HG02588 (cell line): Measurements from ENCODE around the gene TUBD1.
"Not testable (repeated sequence)": the region's sequence is repeated elsewhere in the genome, so short reads cannot be mapped to it uniquely, and the experiment has no call there.

Source experiments
- ATAC-seq: cut with Tn5 transposase; IDR thresholded peaks from one replicate; pipeline ENCODE4 v1.9.1; 2021; ENCODE audit warnings: mild to moderate bottlenecking, moderate library complexity; ENCODE audit not compliant: unreplicated experiment

TUBD1 gene, protein sequence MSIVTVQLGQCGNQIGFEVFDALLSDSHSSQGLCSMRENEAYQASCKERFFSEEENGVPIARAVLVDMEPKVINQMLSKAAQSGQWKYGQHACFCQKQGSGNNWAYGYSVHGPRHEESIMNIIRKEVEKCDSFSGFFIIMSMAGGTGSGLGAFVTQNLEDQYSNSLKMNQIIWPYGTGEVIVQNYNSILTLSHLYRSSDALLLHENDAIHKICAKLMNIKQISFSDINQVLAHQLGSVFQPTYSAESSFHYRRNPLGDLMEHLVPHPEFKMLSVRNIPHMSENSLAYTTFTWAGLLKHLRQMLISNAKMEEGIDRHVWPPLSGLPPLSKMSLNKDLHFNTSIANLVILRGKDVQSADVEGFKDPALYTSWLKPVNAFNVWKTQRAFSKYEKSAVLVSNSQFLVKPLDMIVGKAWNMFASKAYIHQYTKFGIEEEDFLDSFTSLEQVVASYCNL

DNA sequence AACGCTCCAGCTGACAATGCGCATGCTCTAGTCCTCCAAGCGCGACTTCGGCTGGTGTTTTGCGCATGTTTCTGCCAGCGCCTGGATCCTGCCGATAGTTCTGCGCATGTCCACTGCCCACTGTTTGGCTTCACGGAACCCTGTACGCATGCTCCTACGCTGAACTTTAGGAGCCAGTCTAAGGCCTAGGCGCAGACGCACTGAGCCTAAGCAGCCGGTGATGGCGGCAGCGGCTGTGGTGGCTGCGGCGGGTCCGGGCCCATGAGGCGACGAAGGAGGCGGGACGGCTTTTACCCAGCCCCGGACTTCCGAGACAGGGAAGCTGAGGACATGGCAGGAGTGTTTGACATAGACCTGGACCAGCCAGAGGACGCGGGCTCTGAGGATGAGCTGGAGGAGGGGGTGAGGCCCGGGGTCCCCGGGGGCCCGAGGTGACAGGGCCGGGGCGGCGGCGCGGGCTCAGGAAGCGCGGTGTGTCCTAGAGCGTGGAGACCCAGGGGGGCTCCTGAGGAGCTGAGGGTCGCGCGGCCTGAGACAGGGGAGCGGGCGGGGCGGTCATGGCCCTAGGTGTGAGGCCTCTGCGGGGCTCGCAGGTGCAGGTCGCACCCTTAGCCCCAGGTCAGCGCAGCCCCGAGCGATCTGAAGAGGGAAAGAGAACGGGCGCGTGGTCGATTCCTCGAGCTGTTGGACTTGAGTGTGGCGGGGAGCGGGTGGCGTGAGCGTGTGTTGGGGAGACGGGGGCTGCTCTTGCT, at the start of gene TUBD1, which contains the start of gene RPS6KB1:
TUBD1 (minus strand) TSS at position 20 of the 752 bp plus-strand sequence. CDS start 1,941 bp downstream, outside the sequence.
RPS6KB1 (plus strand) TSS at position 198 of the 752 bp plus-strand sequence; CDS start at position 262, 64 bp downstream.
- ATAC-seq = peak; percentile 84

DNA sequence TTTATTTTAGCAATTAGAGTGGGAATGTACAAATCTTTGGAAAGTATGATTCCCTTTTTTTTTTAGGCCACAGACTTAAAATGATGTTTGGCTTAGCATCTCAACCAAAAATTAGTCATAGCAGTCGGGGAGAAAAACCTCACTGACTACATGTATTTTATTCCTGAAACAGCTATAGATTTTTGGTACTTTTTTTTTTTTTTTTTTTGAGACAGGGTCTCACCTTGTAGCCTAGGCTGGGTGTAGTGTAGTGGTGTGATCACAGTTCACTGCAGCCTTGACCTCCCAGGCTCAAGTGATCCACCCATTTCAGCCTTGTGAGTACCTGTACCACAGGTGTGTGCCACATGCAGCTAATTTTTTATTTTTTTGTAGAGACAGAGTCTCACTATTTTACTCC, 48.4 kb upstream of the TUBD1 start:
- ATAC-seq = no peak

DNA sequence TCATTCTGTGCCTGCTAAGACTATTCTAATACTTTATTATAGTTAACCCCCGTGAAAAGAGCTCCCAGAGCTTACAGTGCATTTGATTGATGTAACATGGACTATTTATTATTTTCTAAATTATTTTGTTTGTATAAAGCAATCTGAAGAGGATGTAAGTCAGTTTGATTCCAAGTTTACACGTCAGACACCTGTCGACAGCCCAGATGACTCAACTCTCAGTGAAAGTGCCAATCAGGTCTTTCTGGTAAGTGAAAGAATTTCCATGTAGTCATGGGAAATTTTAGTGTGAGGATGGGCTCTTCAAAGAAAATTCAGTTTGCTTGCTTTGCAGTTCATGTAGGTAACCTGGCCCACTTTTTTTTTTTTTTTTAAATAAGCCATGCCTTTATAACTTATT, 48.0 kb upstream of the TUBD1 start:
- not testable (repeated sequence) for ATAC-seq

DNA sequence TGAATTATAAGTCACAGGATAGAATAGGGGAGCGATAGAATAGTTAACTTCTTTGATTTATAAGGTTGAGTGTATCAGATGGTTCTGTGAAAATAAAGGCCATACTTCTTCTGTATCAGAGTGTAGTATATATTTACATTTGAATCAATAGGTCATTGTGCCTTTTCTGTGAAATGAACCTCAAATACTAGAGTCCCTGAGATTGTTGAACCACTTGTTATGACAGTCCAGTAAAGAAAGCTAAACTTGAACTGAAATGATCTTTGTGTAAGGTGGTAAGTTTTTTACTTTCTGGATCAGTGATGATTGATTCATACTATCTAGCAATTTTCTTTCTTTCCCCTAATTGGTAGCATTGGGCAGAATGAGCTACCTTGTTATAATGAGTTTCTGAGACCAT, 40.6 kb upstream of the TUBD1 start:
- not testable (repeated sequence) for ATAC-seq

DNA sequence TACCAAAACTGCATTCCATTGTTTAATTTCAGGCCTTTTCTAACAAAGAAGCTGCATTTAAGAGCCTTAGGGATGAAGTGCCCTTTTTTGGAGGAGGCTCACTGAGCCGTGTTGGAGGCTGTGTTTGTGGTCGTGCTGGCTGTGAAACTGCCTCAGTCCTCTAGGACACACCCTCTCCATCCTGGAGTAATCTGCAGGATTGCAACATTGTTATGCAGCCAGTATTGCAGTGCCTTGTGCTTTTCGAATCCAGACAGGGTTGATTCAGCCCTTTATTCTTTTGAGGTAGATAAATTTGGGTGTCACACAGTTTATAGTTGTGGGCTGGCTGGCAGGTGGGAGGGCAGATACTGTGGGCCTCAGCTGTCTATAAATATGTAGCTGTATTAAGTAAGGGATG, 38.0 kb upstream of the TUBD1 start:
- ATAC-seq = not testable (repeated sequence)

DNA sequence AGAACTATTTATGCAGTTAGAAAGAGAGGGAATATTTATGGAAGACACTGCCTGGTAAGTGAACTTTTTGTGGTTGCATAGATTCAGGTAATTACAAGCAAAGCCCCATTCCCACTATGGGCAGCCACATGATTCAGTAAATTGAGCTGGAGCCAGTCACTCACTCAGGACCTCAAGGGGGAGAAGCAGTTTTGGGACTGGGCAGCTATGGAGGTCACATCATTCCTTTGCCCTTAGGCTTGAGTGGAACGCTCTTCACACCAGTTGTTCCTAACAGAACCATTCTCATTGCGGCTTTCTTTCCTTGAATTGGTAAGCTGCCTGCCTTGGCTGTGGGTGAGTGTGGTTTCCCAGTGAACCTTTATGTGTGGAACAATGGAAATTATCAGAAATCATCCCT, 37.4 kb upstream of the TUBD1 start:
- not testable (repeated sequence) for ATAC-seq

DNA sequence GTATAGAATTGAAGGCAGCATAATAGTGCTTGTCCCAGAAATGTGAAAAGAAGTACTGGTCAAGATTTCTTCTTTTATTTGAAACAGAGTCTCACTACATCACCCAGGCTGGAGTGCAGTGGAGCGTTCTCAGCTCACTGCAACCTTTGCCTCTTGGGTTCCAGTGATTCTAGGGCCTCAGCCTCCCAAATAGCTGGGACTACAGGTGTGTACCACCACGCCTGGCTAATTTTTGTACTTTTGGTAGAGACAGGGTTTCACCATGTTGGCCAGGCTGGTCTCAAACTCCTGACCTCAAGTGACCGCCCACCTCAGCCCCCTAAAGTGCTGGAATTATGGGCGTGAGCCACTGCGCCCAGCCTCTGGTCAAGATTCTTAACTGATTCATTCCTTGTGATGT, 27.9 kb upstream of the TUBD1 start:
- ATAC-seq = not testable (repeated sequence)

DNA sequence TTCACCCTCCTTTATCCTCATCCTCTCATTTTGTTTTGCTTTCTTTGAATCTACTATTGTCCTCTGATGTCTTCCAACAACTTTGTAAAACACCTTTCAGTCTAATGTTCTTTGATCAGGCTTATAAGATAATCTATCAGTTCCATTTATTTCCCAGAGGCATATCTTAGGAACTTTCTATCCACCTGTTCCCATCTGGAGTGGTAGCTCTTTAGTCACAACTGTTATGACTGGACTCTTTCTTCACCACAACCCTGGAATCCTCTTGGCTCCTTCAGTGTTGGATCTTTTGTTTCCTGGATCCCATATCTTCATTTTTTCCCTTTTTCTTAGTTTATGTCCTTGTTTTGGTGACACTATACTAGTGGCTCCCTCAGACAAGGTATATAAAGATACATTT, 23.7 kb upstream of the TUBD1 start:
- no peak for ATAC-seq

DNA sequence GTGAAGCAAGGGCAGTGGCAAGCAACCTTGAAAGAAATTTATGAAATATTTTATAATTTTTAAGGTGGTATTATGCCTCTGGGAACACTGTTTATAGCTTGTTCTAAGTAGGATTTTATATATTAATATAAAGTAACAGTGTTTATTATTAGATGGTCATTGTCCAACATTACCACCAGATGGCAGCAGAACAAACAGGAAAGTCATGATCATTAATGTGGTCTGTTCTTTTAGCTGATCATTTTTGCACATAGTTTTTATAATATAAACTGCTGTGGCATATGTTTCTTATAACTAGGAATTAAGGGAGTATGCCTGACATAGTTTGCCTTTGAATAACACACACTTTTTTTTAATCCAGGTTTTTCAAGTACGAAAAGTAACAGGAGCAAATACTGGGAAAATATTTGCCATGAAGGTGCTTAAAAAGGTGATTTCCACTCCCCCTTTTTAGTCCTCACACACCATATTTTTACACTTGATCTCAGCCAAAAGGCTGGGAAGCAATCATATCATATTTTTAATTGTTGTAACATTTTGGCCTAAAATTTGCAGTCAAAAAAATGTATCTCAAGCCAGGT, 21.6 kb upstream of the TUBD1 start:
- no peak for ATAC-seq

DNA sequence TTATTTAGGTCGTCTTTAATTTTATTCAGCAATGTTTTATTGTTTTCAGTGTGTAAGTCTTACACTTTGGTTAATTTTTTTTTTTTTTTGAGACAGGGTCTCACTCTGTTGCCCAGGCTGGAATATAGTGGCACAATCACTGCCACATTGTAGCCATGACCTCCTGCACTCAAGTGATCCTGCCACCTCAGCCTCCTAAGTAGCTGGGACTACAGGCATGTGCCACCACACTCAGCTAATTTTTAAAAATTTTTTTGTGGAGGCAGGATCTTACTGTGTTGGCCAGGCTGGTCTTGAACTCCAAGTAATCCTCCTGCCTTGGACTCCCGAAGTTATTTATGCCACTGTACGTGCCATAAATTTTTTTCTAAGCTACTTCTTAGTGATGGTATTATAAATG, 14.7 kb upstream of the TUBD1 start:
- ATAC-seq = no peak

DNA sequence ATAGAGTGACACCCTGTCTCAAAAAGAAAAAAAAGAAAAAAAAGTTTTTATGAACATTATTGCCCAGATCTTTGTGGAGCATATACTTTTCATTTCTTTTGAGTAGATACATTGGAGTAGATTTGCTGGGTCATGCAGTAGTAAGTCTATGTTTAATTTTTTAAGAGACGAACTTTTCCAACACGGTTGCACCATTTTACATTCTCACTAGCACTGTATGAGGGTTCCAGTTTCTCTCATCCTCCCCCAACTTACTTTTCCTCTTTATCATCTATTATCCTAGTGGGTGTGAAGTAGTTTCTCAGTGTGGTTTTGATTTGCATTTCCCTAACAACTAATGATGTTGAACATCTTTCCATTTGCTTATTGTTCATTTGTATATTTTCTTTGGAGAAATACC, 10.7 kb upstream of the TUBD1 start:
- no peak for ATAC-seq

DNA sequence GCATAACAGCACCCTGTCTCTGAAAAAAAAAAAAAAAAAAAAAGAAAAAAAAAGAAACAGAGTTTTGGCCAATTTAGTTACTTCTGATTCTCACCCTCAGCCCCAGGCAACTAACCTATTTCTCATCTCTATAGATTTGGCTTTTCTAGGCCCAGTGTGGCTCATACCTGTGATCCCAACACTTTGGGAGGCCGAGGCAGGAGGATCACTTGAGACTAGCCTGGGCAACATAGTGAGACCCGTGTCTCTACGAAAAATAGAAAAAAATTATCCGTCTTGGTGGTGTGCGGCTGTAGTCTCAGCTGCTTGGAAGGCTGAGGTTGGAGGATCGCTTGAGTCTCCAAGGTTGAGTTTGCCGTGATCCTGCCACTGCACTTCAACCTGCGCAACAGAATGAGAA, 8.9 kb upstream of the TUBD1 start:
- no peak for ATAC-seq

DNA sequence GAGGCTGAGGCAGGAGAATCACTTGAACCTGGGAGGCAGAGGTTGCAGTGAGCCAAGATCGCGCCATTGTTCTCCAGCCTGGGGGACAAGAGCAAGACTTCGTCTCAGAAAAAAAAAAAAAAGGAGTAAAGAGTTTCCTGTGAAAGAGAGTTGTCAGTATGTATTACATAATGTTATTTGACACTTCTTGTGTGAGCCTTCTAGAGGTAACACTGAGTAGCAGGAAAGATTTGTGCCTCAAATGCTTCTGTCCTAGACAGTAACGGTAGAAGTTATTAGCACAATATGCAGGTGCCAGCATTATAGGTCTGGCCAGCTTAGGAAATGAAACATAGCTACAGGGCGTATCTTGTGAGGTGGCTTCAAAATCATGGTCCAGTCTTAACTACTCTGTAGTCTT, 6.4 kb upstream of the TUBD1 start:
- ATAC-seq = no peak

DNA sequence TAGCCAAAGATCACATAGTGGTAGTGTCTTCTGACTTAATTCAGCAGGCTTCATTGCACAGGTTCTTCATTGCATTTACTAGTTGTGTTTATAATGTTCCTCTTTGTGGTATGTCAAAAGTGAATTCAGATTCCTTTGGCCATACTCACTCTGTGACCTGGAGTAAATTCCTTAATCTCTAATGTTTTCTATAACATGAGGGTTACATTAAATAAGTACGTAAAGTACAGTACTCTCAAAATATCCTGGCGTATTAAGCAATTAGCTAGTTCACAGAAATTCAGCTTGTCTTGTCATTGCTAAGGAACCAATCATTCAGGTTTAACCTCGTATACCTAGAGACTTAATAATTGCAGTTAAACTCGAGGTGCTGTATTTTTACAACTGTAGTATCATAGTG, 4.3 kb upstream of the TUBD1 start:
- no peak for ATAC-seq

DNA sequence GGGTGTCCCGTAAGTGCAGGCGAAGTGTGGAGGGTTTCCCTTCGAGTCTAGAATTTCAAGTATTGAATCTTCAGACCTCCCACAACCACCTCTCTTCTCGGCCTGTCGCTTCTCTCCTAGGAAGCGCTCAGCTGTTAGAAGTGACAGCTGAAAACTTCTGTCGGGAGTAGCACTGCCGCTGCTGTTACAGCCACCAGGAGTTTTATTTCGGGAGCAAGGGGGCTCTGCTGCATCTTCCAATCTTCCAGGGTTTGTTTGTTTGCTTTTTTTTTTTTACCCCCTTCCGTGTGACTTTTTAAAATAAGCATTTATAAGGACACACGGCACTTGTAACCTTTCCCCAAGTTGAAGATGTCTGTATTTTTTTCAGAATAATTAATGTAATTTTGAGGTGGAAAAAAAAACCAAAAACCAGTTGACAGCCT, 945 bp upstream of the TUBD1 start:
- ATAC-seq = no peak

DNA sequence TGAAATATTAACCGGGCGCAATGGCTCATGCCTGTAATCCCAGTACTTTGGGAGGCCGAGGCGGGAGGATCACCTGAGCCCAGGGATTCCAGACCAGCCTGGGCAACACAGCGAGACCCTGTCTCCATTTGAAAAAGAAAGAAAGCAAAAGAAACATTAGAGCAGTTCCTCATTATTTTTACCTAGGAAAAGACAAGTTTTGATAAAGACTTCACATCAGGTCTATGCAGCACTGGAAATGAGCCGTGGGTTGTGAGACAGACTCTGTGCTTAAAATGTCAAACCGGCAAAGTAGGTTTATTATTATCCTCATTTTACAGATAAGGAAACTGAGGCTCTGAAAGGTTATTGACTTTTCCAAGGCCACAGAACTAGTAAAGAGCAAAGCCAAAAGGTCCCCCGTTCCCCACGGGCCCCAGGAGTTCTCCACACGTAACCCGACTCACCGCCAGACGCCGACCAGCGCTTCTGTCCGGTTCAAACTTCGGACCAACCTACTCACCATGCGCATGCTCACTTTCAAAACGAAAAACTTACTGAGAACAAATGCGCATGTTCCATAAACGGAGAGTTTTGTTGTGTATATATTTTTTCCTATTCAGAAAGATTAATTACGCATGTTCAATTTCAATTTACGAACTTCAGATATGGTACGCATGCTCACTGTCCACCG, 356 bp downstream of the TUBD1 start:
- ATAC-seq = peak; percentile 54

DNA sequence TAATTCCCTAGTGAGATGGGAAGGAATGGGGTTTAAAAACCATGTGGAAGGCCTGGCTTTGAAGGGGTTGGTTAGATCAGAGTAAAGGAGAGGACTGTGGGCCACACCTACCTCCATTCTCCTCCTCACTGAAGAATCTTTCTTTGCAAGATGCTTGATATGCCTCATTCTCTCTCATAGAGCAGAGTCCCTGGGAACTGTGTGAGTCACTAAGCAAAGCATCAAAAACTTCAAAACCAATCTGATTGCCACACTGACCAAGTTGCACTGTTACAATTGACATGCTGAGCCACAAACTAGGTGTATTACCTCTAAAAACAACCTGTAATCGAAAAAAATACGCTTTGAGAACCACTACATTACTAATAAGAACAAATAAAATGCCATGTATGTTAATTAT, 2.0 kb downstream of the TUBD1 start:
- no peak for ATAC-seq

DNA sequence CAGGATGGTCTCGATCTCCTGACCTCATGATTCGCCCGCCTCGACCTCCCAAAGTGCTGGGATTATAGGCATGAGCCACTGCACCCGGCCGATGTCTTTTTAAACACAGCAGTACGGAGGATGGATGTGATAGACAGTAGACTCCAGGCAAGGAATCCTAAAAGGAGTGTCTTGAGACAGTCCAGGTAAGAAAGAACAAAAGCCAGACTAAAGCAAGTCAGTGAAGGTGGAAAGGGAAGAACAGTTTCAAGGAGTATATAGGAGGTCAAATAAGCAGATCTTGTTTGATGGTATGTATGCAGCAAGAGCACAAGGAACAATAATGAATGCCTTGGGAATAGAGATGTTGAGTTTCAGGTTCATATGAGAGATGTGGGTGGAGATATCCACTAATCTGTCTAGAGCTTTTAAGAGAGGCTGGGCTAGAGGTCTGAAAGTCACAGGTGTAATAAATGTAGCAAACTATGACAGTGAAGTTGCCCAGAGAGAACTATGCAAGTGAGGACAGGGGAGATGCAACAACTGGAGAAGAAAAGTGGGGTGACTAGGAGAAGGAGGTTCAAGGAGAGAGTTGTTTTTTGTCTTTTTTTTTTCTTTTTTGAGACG, 4.5 kb downstream of the TUBD1 start:
- no peak for ATAC-seq

DNA sequence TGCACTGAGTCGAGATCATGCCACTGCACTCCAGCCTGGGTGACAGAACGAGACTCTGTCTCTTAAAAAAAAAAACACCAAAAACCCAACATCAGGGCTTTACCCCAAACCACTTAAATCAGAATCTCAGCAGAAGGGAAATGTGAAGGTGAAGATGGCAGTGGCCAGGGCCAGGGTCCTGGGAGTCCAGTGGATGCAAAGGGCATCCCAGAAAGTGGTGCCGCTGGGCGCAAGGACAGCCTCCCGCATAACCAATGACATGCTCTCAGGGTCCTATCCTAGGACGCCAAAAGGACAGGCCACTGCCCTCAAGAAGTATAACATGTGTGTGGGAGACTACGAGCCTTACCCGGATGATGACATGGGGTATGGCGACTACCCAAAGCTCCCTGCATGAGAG, 7.9 kb downstream of the TUBD1 start:
- no peak for ATAC-seq

DNA sequence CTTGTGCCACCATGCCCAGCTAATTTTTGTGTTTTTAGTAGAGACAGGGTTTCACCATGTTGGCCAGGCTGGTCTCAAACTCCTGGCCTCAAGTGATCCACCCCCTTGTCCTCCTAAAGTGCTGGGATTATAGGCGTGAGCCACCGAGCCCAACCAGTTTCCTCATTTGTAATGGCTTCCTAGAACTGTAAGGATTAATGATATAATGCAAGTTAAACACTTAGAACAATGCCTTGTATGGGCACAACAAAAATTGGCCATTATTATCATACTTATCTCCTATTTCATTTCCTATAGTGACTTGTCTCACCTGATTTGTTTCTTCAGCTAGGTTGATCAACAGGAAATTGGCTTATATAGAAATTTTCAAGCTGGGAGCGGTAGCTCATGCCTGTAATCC, 14.1 kb downstream of the TUBD1 start:
- ATAC-seq = no peak

DNA sequence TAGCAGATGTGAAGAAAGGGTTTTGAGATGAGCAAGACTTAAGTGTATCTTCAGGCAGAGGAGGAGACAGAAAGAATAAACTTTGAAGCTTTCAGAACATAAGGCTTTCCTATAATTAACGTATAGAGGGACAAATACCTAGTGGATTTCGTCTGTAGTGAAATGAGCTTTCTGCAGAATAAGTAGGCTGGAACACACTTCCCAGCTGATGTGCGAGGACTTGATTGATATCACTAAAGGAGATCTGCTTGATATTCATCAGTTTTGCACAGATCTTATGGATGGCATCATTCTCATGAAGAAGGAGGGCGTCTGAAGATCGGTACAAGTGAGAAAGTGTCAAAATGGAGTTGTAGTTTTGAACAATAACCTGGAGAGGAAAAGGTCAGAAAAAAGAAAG, 14.8 kb downstream of the TUBD1 start:
- ATAC-seq = no peak
